ENCODE measurements around the gene RMI2.
"Not testable (repeated sequence)": the region's sequence is repeated elsewhere in the genome, so short reads cannot be mapped to it uniquely, and the experiment has no call there.

RMI2 gene

DNA sequence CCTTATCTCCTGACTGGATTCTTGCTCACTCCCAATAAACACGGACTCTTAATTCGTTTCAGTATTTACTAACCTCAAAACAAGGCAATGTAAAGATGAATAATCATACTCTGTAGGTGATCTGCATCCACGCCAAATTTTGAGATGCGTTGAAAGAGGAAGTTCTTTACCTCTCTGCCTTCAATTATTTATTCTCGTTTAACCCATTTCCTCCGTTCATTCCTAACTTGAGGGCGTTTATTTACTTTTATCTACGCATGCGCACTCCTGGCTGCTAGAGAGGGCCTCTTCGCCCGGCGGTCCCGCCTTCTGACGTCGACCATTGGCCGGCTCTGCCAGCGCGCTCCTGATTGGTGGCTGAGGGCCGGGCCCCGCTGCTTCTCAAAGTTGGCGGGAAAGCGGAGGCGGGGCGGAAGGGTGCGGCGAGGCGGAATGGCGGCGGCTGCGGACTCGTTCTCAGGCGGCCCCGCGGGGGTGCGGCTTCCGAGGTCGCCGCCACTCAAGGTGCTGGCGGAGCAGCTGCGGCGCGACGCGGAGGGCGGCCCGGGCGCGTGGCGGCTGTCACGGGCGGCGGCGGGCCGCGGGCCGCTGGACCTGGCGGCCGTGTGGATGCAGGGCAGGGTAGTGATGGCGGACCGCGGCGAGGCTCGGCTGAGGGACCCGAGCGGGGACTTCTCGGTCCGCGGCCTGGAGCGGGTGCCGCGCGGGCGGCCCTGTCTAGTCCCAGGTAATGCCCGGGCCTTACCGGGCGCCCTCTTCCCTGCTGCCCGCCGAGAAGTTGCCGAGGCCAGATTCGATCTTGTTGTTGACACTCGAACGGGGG, at the start of gene RMI2:
Gene RMI2 (plus strand): TSS at position 420 of the 823 bp plus-strand sequence. CDS start 13 bp downstream, at position 433.
- Histone ChIP-seq H3K9me3 (ENCODE audit: control insufficient read depth, low read depth, low read length) (no peaks in the 10 kb centered on the region), H3K36me3 (ENCODE audit: control insufficient read depth, low read depth, low read length) (no peaks in the 10 kb centered on the region), H3K4me1 (ENCODE audit: control insufficient read depth, low read depth, low read length) (peaks cover 7% of the 10 kb centered on the region), H3K9ac (ENCODE audit: low read length) (peak within 1 kb of the TSS; percentile 66), H3K4me3 (ENCODE audit: low read length) (peak within 1 kb of the TSS; percentile 91), H3K27ac (ENCODE audit: low read length) (no peak within 1 kb of the TSS), H3K27me3 (ENCODE audit: control insufficient read depth, insufficient read depth, low read length) (no peaks in the 10 kb centered on the region)

GRCh38 chr16:11295672-11296071, 49.6 kb upstream of the RMI2 start:
- H3K9ac ChIP-seq (ENCODE audit: low read length), result no peak overlapping the region
- no peaks in the 10 kb centered on the region for H3K9me3 ChIP-seq (ENCODE audit: control insufficient read depth, low read depth, low read length)
- H3K36me3 ChIP-seq (ENCODE audit: control insufficient read depth, low read depth, low read length), result no peaks in the 10 kb centered on the region
- H3K27ac ChIP-seq (ENCODE audit: low read length), result no peak overlapping the region
- H3K4me1 ChIP-seq (ENCODE audit: control insufficient read depth, low read depth, low read length), result peaks cover 19% of the 10 kb centered on the region
- H3K27me3 ChIP-seq (ENCODE audit: control insufficient read depth, insufficient read depth, low read length), result no peaks in the 10 kb centered on the region
- H3K4me3 ChIP-seq (ENCODE audit: low read length), result no peak overlapping the region

DNA sequence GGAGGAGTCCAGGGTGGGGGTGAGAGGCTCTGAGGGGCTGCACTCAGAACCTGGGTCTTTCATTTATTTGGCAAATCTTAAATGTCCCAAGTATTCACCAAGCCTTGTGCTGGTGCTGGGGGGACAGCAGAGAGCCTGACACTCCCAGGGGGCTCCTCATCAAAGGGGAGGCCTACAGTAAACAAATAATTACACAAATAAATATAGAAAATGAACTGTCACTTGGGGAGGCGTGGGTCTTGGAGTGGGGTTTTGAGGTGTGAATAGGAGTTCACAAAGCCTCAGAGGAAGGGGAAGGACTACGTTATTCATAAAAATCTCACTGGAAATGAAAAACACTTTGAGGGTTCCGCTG, 48.9 kb upstream of the RMI2 start:
- no peaks in the 10 kb centered on the region for H3K9me3 ChIP-seq (ENCODE audit: control insufficient read depth, low read depth, low read length)
- no peaks in the 10 kb centered on the region for H3K27me3 ChIP-seq (ENCODE audit: control insufficient read depth, insufficient read depth, low read length)
- H3K4me1 ChIP-seq (ENCODE audit: control insufficient read depth, low read depth, low read length), result peaks cover 13% of the 10 kb centered on the region
- H3K36me3 ChIP-seq (ENCODE audit: control insufficient read depth, low read depth, low read length), result no peaks in the 10 kb centered on the region
- no peak overlapping the region for H3K4me3 ChIP-seq (ENCODE audit: low read length)
- no peak overlapping the region for H3K27ac ChIP-seq (ENCODE audit: low read length)
- no peak overlapping the region for H3K9ac ChIP-seq (ENCODE audit: low read length)

DNA sequence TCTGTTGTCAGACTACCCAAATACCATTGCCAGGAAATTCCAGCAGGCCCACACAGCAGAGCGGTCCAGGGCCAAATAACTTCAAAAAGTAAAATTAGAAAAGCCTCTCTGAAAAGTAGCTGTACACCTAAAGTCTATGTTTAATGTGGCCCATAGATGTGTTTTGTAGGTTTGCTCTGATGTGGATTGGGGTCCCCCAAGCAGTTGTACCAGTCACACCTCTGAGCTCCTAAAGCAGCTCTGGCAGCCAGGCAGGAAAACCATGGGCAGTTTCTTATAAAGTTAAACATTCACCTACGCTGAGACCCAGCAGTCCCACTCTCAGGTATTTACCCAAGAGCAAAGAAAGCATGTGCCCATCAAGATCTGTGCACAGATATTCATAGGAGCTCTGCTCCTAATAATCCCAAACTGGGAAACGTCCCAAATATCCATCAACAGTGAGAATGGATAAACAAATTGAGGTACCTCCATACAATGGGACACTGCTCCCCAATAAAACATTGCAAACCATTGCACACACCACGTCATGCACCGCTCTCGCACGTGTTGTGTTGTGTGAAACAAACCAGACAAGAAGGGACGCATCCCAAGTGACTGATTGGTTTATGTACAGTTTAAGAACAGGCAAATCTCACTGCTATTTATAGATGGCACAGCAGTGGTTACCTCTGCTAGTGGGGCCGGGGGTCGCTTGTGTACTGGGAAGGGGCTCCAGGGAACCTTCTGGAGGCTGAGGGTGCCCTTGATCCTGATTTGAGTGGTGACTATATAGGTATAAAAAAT, 48.4 kb upstream of the RMI2 start:
- H3K9me3 ChIP-seq (ENCODE audit: control insufficient read depth, low read depth, low read length), result no peaks in the 10 kb centered on the region
- H3K4me3 ChIP-seq (ENCODE audit: low read length), result no peak overlapping the region
- H3K27ac ChIP-seq (ENCODE audit: low read length), result no peak overlapping the region
- H3K27me3 ChIP-seq (ENCODE audit: control insufficient read depth, insufficient read depth, low read length), result no peaks in the 10 kb centered on the region
- peaks cover 11% of the 10 kb centered on the region for H3K4me1 ChIP-seq (ENCODE audit: control insufficient read depth, low read depth, low read length)
- no peak overlapping the region for H3K9ac ChIP-seq (ENCODE audit: low read length)
- H3K36me3 ChIP-seq (ENCODE audit: control insufficient read depth, low read depth, low read length), result no peaks in the 10 kb centered on the region

GRCh38 chr16:11297492-11298142, 47.6 kb upstream of the RMI2 start:
- no peak overlapping the region for H3K27ac ChIP-seq (ENCODE audit: low read length)
- H3K4me3 ChIP-seq (ENCODE audit: low read length), result no peak overlapping the region
- H3K27me3 ChIP-seq (ENCODE audit: control insufficient read depth, insufficient read depth, low read length), result no peaks in the 10 kb centered on the region
- H3K4me1 ChIP-seq (ENCODE audit: control insufficient read depth, low read depth, low read length), result peaks cover 11% of the 10 kb centered on the region
- H3K9ac ChIP-seq (ENCODE audit: low read length), result no peak overlapping the region
- H3K36me3 ChIP-seq (ENCODE audit: control insufficient read depth, low read depth, low read length), result no peaks in the 10 kb centered on the region
- no peaks in the 10 kb centered on the region for H3K9me3 ChIP-seq (ENCODE audit: control insufficient read depth, low read depth, low read length)

GRCh38 chr16:11298143-11298900, 46.9 kb upstream of the RMI2 start:
- Histone ChIP-seq H3K9me3 (ENCODE audit: control insufficient read depth, low read depth, low read length) (no peaks in the 10 kb centered on the region), H3K4me1 (ENCODE audit: control insufficient read depth, low read depth, low read length) (peaks cover 11% of the 10 kb centered on the region), H3K9ac (ENCODE audit: low read length) (no peak overlapping the region), H3K27me3 (ENCODE audit: control insufficient read depth, insufficient read depth, low read length) (no peaks in the 10 kb centered on the region), H3K36me3 (ENCODE audit: control insufficient read depth, low read depth, low read length) (no peaks in the 10 kb centered on the region), H3K27ac (ENCODE audit: low read length) (no peak overlapping the region), H3K4me3 (ENCODE audit: low read length) (no peak overlapping the region)

- not testable (repeated sequence) for H3K4me3 ChIP-seq (ENCODE audit: low read length); H3K36me3 ChIP-seq (ENCODE audit: control insufficient read depth, low read depth, low read length); H3K9ac ChIP-seq (ENCODE audit: low read length); H3K27ac ChIP-seq (ENCODE audit: low read length); H3K27me3 ChIP-seq (ENCODE audit: control insufficient read depth, insufficient read depth, low read length); H3K9me3 ChIP-seq (ENCODE audit: control insufficient read depth, low read depth, low read length)
- peaks cover 11% of the 10 kb centered on the region for H3K4me1 ChIP-seq (ENCODE audit: control insufficient read depth, low read depth, low read length)
Observed at GRCh38 chr16:11298950-11299547, 46.2 kb upstream of the RMI2 start.

DNA sequence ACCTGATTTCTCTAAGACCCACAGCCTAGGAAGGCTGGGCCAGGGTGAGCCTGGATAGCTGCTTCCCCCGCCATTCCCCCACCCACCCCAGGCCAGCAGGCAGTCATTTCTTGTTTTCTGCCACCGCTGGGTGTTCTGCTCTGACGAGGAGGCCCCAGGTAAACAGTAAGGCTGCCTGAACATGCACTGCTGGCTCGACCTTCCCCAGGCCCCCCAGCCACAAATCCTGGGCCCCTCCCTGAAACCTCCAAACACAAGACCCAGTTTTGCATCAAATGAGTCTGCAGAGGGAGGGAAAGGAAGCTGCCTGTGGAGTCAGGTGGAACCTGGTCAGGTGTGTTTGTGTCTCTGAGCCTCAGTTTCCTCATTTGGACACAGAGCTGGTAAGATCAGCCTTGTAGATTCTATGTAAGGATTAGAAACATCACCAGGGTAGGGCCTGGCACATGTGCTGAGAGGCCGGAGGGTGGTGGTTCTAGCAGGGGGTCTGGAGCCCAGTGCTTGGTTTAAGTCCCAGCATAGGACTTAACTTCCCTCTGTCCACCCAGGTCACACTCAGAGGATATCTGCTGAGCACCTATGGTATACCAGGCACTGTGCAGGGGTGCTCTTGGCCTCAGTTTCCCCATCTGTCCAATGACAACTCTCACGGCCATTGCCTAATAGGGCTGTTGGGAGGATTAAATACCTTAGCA, 45.2 kb upstream of the RMI2 start:
- H3K36me3 ChIP-seq (ENCODE audit: control insufficient read depth, low read depth, low read length), result no peaks in the 10 kb centered on the region
- H3K27me3 ChIP-seq (ENCODE audit: control insufficient read depth, insufficient read depth, low read length), result no peaks in the 10 kb centered on the region
- H3K9me3 ChIP-seq (ENCODE audit: control insufficient read depth, low read depth, low read length), result no peaks in the 10 kb centered on the region
- no peak overlapping the region for H3K27ac ChIP-seq (ENCODE audit: low read length)
- H3K4me1 ChIP-seq (ENCODE audit: control insufficient read depth, low read depth, low read length), result peaks cover 11% of the 10 kb centered on the region
- no peak overlapping the region for H3K4me3 ChIP-seq (ENCODE audit: low read length)
- H3K9ac ChIP-seq (ENCODE audit: low read length), result no peak overlapping the region

GRCh38 chr16:11300560-11300892, 44.7 kb upstream of the RMI2 start:
- no peaks in the 10 kb centered on the region for H3K27me3 ChIP-seq (ENCODE audit: control insufficient read depth, insufficient read depth, low read length)
- H3K4me3 ChIP-seq (ENCODE audit: low read length), result no peak overlapping the region
- no peak overlapping the region for H3K9ac ChIP-seq (ENCODE audit: low read length)
- H3K9me3 ChIP-seq (ENCODE audit: control insufficient read depth, low read depth, low read length), result no peaks in the 10 kb centered on the region
- no peaks in the 10 kb centered on the region for H3K36me3 ChIP-seq (ENCODE audit: control insufficient read depth, low read depth, low read length)
- no peak overlapping the region for H3K27ac ChIP-seq (ENCODE audit: low read length)
- peaks cover 11% of the 10 kb centered on the region for H3K4me1 ChIP-seq (ENCODE audit: control insufficient read depth, low read depth, low read length)

GRCh38 chr16:11301645-11302501, 43.4 kb upstream of the RMI2 start:
- Histone ChIP-seq H3K4me3 (ENCODE audit: low read length) (no peak overlapping the region), H3K27me3 (ENCODE audit: control insufficient read depth, insufficient read depth, low read length) (no peaks in the 10 kb centered on the region), H3K4me1 (ENCODE audit: control insufficient read depth, low read depth, low read length) (peaks cover 9% of the 10 kb centered on the region), H3K9me3 (ENCODE audit: control insufficient read depth, low read depth, low read length) (no peaks in the 10 kb centered on the region), H3K27ac (ENCODE audit: low read length) (no peak overlapping the region), H3K9ac (ENCODE audit: low read length) (no peak overlapping the region), H3K36me3 (ENCODE audit: control insufficient read depth, low read depth, low read length) (no peaks in the 10 kb centered on the region)
